Esophagus (tissue), 2 donors: Measurements from ENCODE around the gene KIF3A. TPM values are rescaled to one million over a fixed set of nuclear protein-coding genes. Genes with fewer than 3 reads are reported as not detected.

Experiments used
- H3K27ac ChIP-seq, 2 donors: one replicate each; pipeline ENCODE4 v1.5.1; 2013; ENCODE audit warnings: low read depth in 2 of 2, mild to moderate bottlenecking in 2 of 2, inconsistent platforms in 1 of 2, low read length in 1 of 2, moderate library complexity in 1 of 2
- H3K27me3 ChIP-seq, 2 donors: one replicate each; pipeline ENCODE4 v1.6.1; 2013; ENCODE audit warnings: low read length in 2 of 2, control low read depth in 1 of 2, mild to moderate bottlenecking in 1 of 2; ENCODE audit not compliant: insufficient read depth in 2 of 2, control insufficient read depth in 1 of 2
- H3K36me3 ChIP-seq, 2 donors: one replicate each; pipeline ENCODE4 v1.6.1; 2013; ENCODE audit warnings: low read length in 1 of 2; ENCODE audit not compliant: control insufficient read depth in 2 of 2, insufficient read depth in 2 of 2
- H3K4me1 ChIP-seq, 2 donors: one replicate each; pipeline ENCODE4 v1.6.1; 2013; ENCODE audit warnings: low read length in 1 of 2; ENCODE audit not compliant: control insufficient read depth in 2 of 2, insufficient read depth in 2 of 2
- H3K4me3 ChIP-seq, 2 donors: one replicate each; pipeline ENCODE4 v1.5.1; 2013; ENCODE audit warnings: low read length in 2 of 2, mild to moderate bottlenecking in 2 of 2, low read depth in 1 of 2, moderate library complexity in 1 of 2
- H3K9me3 ChIP-seq, 2 donors: one replicate each; pipeline ENCODE4 v1.6.1; 2013; ENCODE audit warnings: mild to moderate bottlenecking in 2 of 2, low read depth in 1 of 2, low read length in 1 of 2, moderate library complexity in 1 of 2; ENCODE audit not compliant: control insufficient read depth in 2 of 2, insufficient read depth in 1 of 2
- WGBS, 2 donors: extraction: QIAGEN DNeasy Blood & Tissue Kit; methylation state at CpG; one replicate each; pipeline ENCODE4 v1.1.7; 2013; 5-methylcytosine and 5-hydroxymethylcytosine counted together
- polyA plus RNA-seq, 2 donors: library from polyadenylated mRNA; stranded (reverse); fragments of 200-250 nt; gene quantifications; one replicate each; pipeline ENCODE4 v1.2.3, GENCODE V29; 2013
- donor health status: healthy with polysubstance abuse.
- donor health status: Bipolar disorder and iron deficiency.

KIF3A gene
- polyA plus RNA-seq, 2 donors = 2.0 to 2.4 TPM

DNA sequence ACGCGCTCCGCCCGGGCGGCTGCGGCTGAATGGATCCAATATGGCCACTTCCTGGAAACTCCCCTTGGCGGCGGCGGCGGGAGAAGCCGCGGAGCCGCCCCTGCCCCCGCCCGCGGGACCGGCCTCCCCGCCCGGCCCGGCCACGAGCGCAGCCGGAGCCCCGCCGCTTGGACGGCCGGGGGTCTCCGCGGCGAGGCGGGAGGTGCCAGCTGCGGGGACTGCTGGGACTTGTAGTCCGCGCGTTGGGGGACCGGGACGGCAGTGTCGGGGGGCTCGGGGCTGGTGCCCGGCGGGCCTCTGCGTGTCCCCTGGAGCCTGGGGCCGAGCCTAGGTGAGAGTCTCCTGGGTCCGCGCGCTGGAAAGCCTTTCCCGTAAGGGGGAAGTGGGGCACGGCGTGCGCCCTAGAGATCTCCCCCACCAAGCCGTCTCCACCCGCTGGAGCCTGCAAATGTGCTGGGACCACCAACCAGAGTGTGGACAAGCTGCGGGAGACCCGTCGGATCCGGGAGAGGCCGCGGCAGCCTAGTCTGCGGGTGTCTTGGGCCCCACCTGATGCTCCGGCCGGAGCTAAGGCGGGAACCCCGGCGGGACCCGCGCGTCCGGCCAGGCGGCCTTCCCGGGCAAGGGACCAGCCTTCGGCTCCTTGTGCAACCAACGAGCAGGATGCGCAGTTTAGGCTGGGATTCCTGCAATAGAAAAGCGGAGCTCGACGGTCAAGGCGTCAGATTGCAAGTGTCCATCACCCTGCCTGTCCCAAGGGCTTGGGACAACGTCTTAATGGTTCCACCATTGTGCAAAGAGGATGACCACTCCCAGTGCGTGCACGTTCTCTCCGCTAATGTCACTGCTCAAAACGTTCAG is 40.1 kb upstream of the KIF3A start, which contains the start of gene SEPTIN8:
Gene SEPTIN8, minus strand, starts transcription at position 31 of the 861 bp plus-strand sequence. CDS start 102 bp downstream, outside the sequence.
- WGBS, 2 donors = 2 to 3% methylated on average over 78 to 82 of the region's 82 CpGs
- Histone ChIP-seq H3K4me1 (peaks cover 12 to 25% of the 10 kb centered on the region in 2 donors), H3K9me3 (no peaks in the 10 kb centered on the region), H3K27me3 (no peaks in the 10 kb centered on the region), H3K27ac (peak within 1 kb of the TSS; percentile 57 to 82), H3K36me3 (no peaks in the 10 kb centered on the region), H3K4me3 (peak within 1 kb of the TSS; percentile 73 to 81)

DNA sequence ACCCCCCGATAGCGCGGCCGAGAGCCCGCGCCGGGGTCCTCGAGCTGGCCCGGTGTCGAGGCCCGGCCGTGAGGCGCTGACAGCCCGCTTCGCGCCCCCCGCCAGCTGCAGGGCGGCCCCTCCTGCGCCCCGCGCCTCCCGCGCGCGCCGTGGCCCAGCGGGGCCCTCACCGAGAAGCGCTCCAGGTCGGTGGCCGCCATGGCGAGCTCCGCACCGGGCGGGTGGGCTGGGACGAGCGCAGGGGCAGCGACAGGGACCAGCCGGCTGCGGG is 39.5 kb upstream of the KIF3A start:
- no peaks in the 10 kb centered on the region for H3K27me3 ChIP-seq
- no peaks in the 10 kb centered on the region for H3K9me3 ChIP-seq
- peaks cover 12 to 29% of the 10 kb centered on the region in 2 donors for H3K4me1 ChIP-seq
- peak overlapping the region; percentile 21 to 82 for H3K27ac ChIP-seq
- WGBS, 2 donors = 1% methylated on average over 38 to 40 of the region's 40 CpGs
- peak overlapping the region; percentile 73 to 81 for H3K4me3 ChIP-seq
- H3K36me3 ChIP-seq = no peaks in the 10 kb centered on the region

DNA sequence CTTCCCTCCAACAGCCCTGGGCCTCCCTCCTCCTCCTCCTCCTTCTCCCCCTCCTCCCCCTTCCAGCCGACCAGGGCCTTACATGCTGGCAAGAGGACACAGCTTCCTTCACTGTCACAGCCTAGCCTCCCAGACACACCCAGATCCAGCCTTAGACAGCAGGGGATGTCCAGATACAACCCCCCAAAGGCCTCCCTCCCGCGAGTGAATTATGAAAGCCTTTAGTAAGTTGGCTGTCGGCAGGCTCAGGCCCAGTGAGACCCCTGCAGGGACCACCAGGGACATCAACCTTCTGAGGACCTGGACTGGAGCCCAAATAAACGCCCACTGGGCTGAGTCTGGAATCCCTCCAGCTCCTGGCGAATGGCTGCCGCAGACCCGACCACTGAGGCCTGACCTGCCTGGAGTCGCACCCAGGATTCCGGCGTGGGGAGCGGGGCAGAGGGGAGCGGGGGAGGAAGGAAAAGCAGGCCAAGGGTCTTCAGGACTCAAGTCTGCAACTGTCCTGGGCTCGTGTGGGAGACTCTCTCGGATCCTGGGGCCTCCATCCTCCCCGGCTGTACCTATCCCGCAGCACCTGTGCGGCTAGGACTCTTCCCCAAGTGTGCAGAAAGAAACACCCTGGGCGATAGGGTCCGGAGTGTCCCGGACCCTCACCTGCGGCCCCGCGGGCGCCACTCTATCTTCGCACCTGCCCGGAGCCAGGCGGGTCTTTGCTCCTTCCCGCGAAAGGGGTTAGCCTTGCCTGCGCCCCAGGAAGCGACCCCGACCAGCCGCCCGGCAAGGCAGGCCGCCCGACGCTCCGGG is 39.0 kb upstream of the KIF3A start:
- 7% methylated on average over 32 to 39 of the region's 39 CpGs for WGBS, 2 donors
- Histone ChIP-seq H3K9me3 (no peaks in the 10 kb centered on the region), H3K4me3 (peak overlapping the region; percentile 73 to 81), H3K27ac (peak overlapping the region; percentile 26 to 82), H3K27me3 (no peaks in the 10 kb centered on the region), H3K4me1 (peaks cover 14 to 29% of the 10 kb centered on the region in 2 donors), H3K36me3 (no peaks in the 10 kb centered on the region)

DNA sequence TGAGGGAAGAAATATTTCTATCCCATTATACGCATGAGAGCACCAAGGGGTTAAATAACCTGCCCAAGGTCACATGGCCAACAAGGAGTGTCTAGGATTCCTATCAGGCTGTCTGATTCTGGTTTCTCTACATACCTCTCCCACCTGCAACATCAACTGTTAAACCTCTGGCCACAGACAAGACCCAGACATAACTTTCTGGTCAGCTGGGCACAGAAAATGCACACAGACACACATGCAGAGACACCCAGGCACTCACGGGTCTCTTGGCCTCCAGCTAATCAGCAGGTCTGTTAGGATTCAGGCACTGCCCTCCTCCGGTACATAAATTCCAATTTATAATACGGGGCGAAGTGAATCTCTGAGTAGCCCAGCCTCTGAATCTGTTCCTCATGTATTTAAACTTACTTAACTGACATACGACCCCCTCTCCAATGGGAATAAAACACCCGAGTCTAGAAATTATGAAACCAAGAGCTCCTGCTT is 38.2 kb upstream of the KIF3A start:
- no peaks in the 10 kb centered on the region for H3K36me3 ChIP-seq
- H3K27me3 ChIP-seq = no peaks in the 10 kb centered on the region
- H3K4me1 ChIP-seq = peaks cover 16 to 29% of the 10 kb centered on the region in 2 donors
- 29% methylated on average over 7 of the region's 7 CpGs for WGBS, 2 donors
- H3K27ac ChIP-seq = peak overlapping the region; percentile 34 to 58
- H3K4me3 ChIP-seq = peak overlapping the region; percentile 21 to 81
- no peaks in the 10 kb centered on the region for H3K9me3 ChIP-seq

DNA sequence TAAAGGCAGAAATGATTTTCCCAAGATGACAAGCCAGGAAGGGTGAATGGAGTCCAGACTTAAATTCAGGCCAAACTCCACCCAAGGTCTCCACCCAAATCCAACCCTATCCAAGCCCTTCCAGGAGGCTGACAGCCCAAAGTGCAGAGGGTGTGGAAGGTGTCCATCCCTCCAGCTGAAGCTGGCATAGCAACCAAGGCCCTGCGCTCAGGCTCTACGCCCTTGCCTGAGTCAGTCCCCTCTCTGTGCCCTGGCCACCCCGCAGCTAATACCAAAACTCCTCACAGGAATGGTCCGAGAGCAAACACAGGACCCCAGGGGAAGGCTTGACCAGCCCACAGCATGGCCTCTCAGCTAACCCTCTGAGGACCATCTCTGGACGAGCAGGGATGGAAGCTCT is 37.5 kb upstream of the KIF3A start:
- Histone ChIP-seq H3K4me1 (peaks cover 16 to 29% of the 10 kb centered on the region in 2 donors), H3K9me3 (no peaks in the 10 kb centered on the region), H3K36me3 (no peaks in the 10 kb centered on the region), H3K27ac (peak overlapping the region in 1 of 2 donors; percentile 62), H3K4me3 (no peak overlapping the region), H3K27me3 (no peaks in the 10 kb centered on the region)
- 48 to 71% methylated on average over 5 of the region's 5 CpGs for WGBS, 2 donors

DNA sequence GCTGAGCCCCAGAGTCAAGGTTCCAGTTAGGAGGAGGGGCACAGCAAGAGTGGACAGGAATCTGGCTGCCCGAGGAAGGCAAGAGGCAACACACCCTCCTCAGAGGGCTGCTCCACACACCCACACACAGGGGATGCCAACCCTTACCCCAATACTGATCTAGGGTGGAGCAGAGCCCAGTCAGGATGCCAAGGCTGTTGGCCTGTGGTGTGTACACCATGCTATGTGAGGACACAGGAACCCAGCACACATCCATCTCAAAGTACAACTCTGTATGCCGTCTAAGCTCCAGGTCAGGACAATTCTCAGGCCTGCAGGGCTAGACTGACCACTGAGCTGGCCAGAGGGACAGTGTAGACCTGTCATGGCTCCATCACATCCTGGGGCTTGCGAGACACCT is 37.1 kb upstream of the KIF3A start:
- Histone ChIP-seq H3K36me3 (no peaks in the 10 kb centered on the region), H3K4me3 (no peak overlapping the region), H3K27me3 (no peaks in the 10 kb centered on the region), H3K9me3 (no peaks in the 10 kb centered on the region), H3K4me1 (peaks cover 16 to 29% of the 10 kb centered on the region in 2 donors), H3K27ac (peak overlapping the region in 1 of 2 donors; percentile 14)
- 48% methylated on average over 3 of the region's 3 CpGs for WGBS, 2 donors

DNA sequence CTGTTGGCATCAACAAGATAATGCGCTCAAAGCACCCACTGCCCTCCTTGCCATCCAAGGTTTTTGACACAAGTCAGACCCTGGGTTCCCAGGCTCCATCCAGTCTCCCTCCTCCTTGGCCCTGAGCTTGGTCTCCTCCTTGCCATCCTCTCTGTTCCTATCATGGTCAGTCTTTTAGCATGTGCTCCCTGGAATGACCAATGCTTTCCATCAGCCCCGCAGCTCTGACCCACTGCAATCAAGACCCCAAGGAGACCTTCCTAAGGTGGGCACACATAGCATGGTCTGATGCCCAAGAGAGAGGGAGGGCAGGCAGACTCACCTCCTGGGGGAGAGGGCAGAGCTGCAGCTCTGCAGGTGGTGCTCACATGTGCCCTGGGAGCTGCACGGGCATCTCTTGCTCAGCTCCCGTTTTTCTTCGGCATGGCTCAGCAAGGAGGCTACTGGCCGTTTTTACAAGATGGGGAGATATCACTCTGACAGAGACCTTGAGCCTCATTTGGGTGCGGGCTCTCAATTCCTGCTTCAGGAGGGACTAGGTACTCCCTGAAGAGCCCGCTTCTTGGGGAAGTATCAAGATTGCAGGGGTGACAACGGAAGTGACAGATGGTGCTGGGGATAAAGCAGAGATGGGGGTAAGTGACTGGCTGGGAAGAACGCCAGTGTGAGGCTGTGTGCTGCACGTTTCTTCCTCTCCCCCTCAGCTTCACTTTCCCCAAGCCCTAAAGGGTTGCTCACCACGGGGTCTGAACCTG is 36.4 kb upstream of the KIF3A start:
- no peaks in the 10 kb centered on the region for H3K27me3 ChIP-seq
- H3K36me3 ChIP-seq = no peaks in the 10 kb centered on the region
- no peak overlapping the region for H3K27ac ChIP-seq
- WGBS, 2 donors = 56 to 65% methylated on average over 12 of the region's 12 CpGs
- no peak overlapping the region for H3K4me3 ChIP-seq
- H3K4me1 ChIP-seq = peaks cover 16 to 29% of the 10 kb centered on the region in 2 donors
- no peaks in the 10 kb centered on the region for H3K9me3 ChIP-seq

DNA sequence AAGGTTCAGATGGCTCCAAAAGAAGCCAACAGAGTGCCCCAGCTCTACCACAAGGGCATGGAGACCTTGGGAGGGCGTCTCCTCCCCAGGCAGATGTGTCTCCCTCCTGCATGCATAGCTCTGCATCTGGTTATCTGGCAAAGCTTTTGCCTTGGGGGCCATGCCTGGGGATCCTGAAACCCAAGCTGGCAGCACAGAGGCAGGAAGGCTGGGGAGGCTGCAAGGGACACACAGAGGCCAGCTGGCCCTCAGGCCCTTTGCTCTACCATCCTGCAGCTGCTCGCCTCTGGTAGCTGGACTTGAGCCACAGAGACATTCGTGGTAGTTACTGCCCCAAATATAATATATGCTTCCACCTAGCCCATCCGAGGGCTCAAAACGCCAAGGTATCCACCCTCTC is 35.8 kb upstream of the KIF3A start:
- Histone ChIP-seq H3K9me3 (no peaks in the 10 kb centered on the region), H3K27me3 (no peaks in the 10 kb centered on the region), H3K4me3 (no peak overlapping the region), H3K27ac (no peak overlapping the region), H3K36me3 (no peaks in the 10 kb centered on the region), H3K4me1 (peaks cover 16 to 32% of the 10 kb centered on the region in 2 donors)
- 81% methylated on average over 5 of the region's 5 CpGs for WGBS, 2 donors
